Measurements from ENCODE around the gene RNF213. TPM values are rescaled to one million over a fixed set of nuclear protein-coding genes. Genes with fewer than 3 reads are reported as not detected.
"Not testable (repeated sequence)": the region's sequence is repeated elsewhere in the genome, so short reads cannot be mapped to it uniquely, and the experiment has no call there.

Gene RNF213
- total RNA-seq, 4 donors from 2014 or later = 113 to 174 (median 159) TPM

DNA sequence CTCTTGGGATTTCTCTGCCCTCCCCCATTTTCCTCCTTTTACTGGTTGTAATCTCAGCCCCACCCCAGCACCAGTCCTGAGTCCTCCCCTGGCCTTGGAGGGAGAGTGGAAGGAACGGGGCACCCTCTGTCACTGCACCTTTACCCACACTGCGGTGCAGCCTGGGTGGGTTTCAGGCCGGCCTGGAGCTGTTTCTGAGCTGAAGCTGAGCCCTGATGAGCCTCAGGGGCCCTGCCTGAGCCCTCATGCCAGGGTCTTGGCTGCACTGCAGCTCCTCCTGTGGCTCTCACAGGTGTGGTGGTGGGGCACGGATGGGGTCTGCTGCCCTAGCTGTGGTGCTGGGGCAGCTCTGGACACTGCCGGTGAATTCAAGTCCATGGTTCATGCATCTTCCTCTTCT lies 34.5 kb downstream of the RNF213 start:
- Histone ChIP-seq H3K4me3 (no peak overlapping the region), H3K27ac (no peak overlapping the region), H3K9me3 (no peaks in the 10 kb centered on the region), H3K4me1 (no peaks in the 10 kb centered on the region), H3K27me3 (no peaks in the 10 kb centered on the region), H3K36me3 (peaks cover 0 to 72% (median 32%) of the 10 kb centered on the region in 4 donors)
- no peak for TF ChIP-seq POLR2A (IDR thresholded peaks at IDR 0.05)
- TF ChIP-seq EP300 (IDR thresholded peaks at IDR 0.05; ENCODE audit: low read depth) = no peak
- TF ChIP-seq POLR2AphosphoS5 (IDR thresholded peaks at IDR 0.05) = no peak
- TF ChIP-seq, protein P1, sequence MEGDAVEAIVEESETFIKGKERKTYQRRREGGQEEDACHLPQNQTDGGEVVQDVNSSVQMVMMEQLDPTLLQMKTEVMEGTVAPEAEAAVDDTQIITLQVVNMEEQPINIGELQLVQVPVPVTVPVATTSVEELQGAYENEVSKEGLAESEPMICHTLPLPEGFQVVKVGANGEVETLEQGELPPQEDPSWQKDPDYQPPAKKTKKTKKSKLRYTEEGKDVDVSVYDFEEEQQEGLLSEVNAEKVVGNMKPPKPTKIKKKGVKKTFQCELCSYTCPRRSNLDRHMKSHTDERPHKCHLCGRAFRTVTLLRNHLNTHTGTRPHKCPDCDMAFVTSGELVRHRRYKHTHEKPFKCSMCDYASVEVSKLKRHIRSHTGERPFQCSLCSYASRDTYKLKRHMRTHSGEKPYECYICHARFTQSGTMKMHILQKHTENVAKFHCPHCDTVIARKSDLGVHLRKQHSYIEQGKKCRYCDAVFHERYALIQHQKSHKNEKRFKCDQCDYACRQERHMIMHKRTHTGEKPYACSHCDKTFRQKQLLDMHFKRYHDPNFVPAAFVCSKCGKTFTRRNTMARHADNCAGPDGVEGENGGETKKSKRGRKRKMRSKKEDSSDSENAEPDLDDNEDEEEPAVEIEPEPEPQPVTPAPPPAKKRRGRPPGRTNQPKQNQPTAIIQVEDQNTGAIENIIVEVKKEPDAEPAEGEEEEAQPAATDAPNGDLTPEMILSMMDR (IDR thresholded peaks at IDR 0.05) = no peak
- intact Hi-C loops (cut with DNase I; ENCODE audit: low total_unique reads) (no loop called here), in situ Hi-C loops (cut with MboI; ENCODE audit: low pct_ligation_motif_present in 1 of 4, low pct_unique_long_range_greater_than_20kb in 1 of 4, low sequenced_read_pairs in 3 of 4) (no loop called here)
- WGBS, 2 donors (ENCODE audit: low coverage in 1 of 2) = 80 to 92% methylated on average over 2 to 5 of the region's 5 CpGs
- DNase-seq = no peak

DNA sequence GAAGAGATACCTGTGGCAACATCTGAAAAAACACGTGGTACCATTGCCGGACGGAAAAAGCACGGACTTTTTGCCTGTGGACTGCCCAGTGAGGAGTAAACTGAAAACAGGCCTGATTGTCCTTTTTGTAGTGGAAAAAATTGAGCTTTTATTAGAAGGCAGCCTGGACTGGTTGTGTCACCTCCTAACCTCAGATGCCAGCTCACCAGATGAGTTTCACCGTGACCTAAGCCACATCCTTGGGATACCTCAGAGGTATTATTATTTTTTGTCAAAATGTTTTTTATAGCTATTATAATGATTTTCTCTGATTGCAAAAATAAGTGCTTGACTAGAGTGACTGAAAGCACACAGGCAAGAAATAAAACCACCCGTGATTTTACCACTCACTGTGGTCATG lies 34.9 kb downstream of the RNF213 start:
- TF ChIP-seq POLR2A (IDR thresholded peaks at IDR 0.05) = no peak
- TF ChIP-seq EP300 (IDR thresholded peaks at IDR 0.05; ENCODE audit: low read depth) = no peak
- no peak for TF ChIP-seq POLR2AphosphoS5 (IDR thresholded peaks at IDR 0.05)
- TF ChIP-seq, protein P1 (IDR thresholded peaks at IDR 0.05) = no peak
- no peak for DNase-seq
- 89 to 100% methylated on average over 5 to 6 of the region's 6 CpGs for WGBS, 2 donors (ENCODE audit: low coverage in 1 of 2)
- H3K36me3 ChIP-seq = peaks cover 0 to 76% (median 31%) of the 10 kb centered on the region in 4 donors
- intact Hi-C loops (cut with DNase I; ENCODE audit: low total_unique reads) = no loop called here
- no peaks in the 10 kb centered on the region for H3K27me3 ChIP-seq
- H3K9me3 ChIP-seq = no peaks in the 10 kb centered on the region
- H3K27ac ChIP-seq = no peak overlapping the region
- H3K4me3 ChIP-seq = no peak overlapping the region
- in situ Hi-C loops (cut with MboI; ENCODE audit: low pct_ligation_motif_present in 1 of 4, low pct_unique_long_range_greater_than_20kb in 1 of 4, low sequenced_read_pairs in 3 of 4) = no loop called here
- no peaks in the 10 kb centered on the region for H3K4me1 ChIP-seq

DNA sequence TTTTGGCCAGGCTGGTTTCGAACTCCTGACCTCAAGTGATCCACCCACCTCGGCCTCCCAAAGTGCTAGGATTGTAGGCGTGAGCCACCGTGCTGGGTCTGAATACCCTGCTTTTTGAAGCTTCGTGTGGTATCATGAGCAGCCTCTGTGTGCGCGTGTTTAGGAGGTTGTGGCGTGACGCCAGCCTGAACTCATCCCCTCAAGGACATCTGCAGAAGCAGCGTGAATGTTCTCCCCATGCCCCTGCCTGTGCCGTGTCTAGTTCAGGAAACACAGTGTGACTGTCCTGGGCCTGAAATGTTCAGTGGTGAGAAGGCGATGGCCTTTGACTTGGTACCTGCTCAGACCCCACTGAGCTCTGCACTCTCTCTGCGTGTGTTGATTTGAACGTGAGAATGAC lies 35.6 kb downstream of the RNF213 start:
- WGBS, 2 donors (ENCODE audit: low coverage in 1 of 2) = 91 to 92% methylated on average over 2 to 14 of the region's 14 CpGs
- H3K27ac ChIP-seq = no peak overlapping the region
- H3K9me3 ChIP-seq = no peaks in the 10 kb centered on the region
- H3K4me1 ChIP-seq = no peaks in the 10 kb centered on the region
- H3K27me3 ChIP-seq = no peaks in the 10 kb centered on the region
- TF ChIP-seq POLR2AphosphoS5 (IDR thresholded peaks at IDR 0.05) (no peak), POLR2A (IDR thresholded peaks at IDR 0.05) (no peak), EP300 (IDR thresholded peaks at IDR 0.05; ENCODE audit: low read depth) (no peak)
- TF ChIP-seq, protein P1 (IDR thresholded peaks at IDR 0.05) = no peak
- H3K36me3 ChIP-seq = peaks cover 0 to 83% (median 29%) of the 10 kb centered on the region in 4 donors
- intact Hi-C loops (cut with DNase I; ENCODE audit: low total_unique reads) = no loop called here
- no peak overlapping the region for H3K4me3 ChIP-seq
- DNase-seq = no peak
- in situ Hi-C loops (cut with MboI; ENCODE audit: low pct_ligation_motif_present in 1 of 4, low pct_unique_long_range_greater_than_20kb in 1 of 4, low sequenced_read_pairs in 3 of 4) = no loop called here

DNA sequence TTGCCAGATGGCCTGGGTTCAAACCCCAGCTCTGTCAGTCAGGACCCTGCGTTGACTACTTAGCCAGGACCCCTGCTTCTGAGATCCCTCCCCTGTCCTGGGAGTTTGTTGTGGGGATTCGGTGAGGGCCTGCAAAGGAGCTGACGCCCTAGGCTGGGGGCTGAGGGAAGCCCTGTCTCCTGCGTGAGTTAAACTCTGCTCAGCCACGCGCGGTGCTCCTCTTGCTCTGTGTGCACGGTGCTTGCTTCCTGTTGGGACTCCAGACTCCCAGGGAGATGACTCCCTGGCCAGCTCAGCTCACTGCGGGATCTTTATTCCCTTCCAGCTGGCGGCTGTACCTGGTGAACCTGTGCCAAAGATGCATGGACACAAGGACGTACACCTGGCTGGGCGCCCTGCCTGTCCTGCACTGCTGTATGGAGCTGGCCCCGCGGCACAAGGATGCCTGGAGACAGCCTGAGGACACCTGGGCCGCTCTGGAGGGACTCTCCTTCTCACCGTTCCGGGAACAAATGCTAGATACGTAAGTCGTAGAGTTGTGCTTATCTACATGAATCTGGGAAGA lies 37.4 kb downstream of the RNF213 start:
- H3K36me3 ChIP-seq = peaks cover 0 to 85% (median 27%) of the 10 kb centered on the region in 4 donors

DNA sequence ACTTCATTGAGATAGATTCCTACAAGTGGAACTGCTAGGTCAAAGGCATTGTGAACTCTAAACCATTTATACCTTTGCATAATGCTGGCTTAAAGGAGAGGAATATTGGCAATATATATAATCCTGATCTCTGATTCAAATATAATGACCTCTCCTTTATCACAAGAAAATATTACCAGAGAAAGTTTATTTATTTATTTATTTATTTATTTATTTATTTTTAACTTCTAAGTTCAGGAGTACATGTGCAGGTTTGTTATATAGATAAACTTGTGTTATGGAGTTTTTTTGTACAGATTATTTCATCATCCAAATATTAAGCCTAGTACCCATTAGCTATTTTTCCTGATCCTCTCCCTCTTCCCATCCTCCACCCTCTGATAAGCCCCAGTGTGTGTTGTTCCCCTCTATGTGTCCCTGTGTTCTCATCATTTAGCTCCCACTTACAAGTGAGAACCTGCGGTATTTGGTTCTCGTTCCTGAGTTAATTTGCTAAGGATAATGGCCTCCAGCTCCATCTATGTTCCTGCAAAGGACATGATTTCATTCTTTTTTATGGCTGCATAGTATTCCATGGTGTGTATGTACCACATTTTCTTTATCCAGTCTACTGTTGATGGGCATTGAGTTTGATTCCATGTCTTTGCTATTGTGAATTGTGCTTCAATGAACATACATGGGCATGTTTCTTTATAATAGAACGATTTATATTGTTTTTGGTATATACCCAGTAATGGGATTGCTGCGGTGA lies 38.9 kb downstream of the RNF213 start:
- intact Hi-C loops (cut with DNase I; ENCODE audit: low total_unique reads); DNase-seq; H3K4me3 ChIP-seq; H3K27ac ChIP-seq; in situ Hi-C loops (cut with MboI; ENCODE audit: low pct_ligation_motif_present in 1 of 4, low pct_unique_long_range_greater_than_20kb in 1 of 4, low sequenced_read_pairs in 3 of 4); H3K4me1 ChIP-seq; H3K27me3 ChIP-seq: not testable (repeated sequence)
- Histone ChIP-seq H3K36me3 (peaks cover 0 to 94% (median 33%) of the 10 kb centered on the region in 4 donors), H3K9me3 (peaks cover 0 to 13% of the 10 kb centered on the region in 2 donors)
- WGBS, 2 donors (ENCODE audit: low coverage in 1 of 2) = 71 to 99% methylated on average over 3 to 4 of the region's 4 CpGs

More for the DNA sequence above, 37.4 kb downstream of the RNF213 start:
- Histone ChIP-seq H3K9me3 (peaks cover 0 to 3% of the 10 kb centered on the region in 2 donors), H3K4me3 (no peak overlapping the region), H3K27ac (no peak overlapping the region), H3K27me3 (no peaks in the 10 kb centered on the region), H3K4me1 (no peaks in the 10 kb centered on the region)
- intact Hi-C loops (cut with DNase I; ENCODE audit: low total_unique reads) = no loop called here
- WGBS, 2 donors (ENCODE audit: low coverage in 1 of 2) = 97% methylated on average over 11 of the region's 19 CpGs; no CpG with 5 or more reads in 1 of the 2 donors
- TF ChIP-seq, protein P1 (IDR thresholded peaks at IDR 0.05) = no peak
- TF ChIP-seq POLR2AphosphoS5 (IDR thresholded peaks at IDR 0.05) = no peak
- TF ChIP-seq POLR2A (IDR thresholded peaks at IDR 0.05) = no peak
- no peak for TF ChIP-seq EP300 (IDR thresholded peaks at IDR 0.05; ENCODE audit: low read depth)
- in situ Hi-C loops (cut with MboI; ENCODE audit: low pct_ligation_motif_present in 1 of 4, low pct_unique_long_range_greater_than_20kb in 1 of 4, low sequenced_read_pairs in 3 of 4) = no loop called here
- DNase-seq = no peak

DNA sequence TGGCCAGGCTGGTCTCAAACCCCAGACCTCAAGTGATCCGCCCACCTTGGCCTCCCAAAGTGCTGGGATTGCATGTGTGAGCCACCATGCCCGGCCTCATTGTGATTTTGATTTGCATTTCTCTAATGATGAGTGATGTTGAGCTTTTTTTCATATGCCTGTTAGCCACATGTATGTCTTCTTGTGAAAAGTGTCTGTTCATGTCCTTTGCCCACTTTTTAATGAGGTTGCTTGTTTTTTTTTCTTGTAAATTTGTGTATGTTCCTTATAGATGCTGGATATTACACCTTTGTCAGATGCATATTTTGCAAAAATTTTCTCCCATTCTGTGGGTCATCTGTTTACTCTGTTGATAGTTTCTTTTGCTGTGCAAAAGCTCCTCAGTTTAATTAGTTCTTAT lies 40.1 kb downstream of the RNF213 start:
- peaks cover 0 to 13% of the 10 kb centered on the region in 2 donors for H3K9me3 ChIP-seq
- H3K4me1 ChIP-seq; in situ Hi-C loops (cut with MboI; ENCODE audit: low pct_ligation_motif_present in 1 of 4, low pct_unique_long_range_greater_than_20kb in 1 of 4, low sequenced_read_pairs in 3 of 4); DNase-seq; H3K27me3 ChIP-seq; intact Hi-C loops (cut with DNase I; ENCODE audit: low total_unique reads); H3K4me3 ChIP-seq; H3K27ac ChIP-seq: not testable (repeated sequence)
- H3K36me3 ChIP-seq = peaks cover 0 to 94% (median 30%) of the 10 kb centered on the region in 4 donors
- 88 to 100% methylated on average over 1 to 2 of the region's 2 CpGs for WGBS, 2 donors (ENCODE audit: low coverage in 1 of 2)
